Femur (tissue), 1 donor: Measurements from ENCODE around the gene KIF16B.
"Not testable (repeated sequence)": the region's sequence is repeated elsewhere in the genome, so short reads cannot be mapped to it uniquely, and the experiment has no call there.

Source experiments
- DNase-seq: peaks from one replicate; pipeline ENCODE4 v3.0.0-alpha.2; 2017

Gene KIF16B

GRCh38 chr20:16573001-16573965, at the start of gene KIF16B:
Gene KIF16B, minus strand, starts transcription at chr20:16573448. Its CDS starts 173 bp downstream, at chr20:16573275.
- peak; percentile 96 for DNase-seq

GRCh38 chr20:16622501-16622900, 49.3 kb upstream of the KIF16B start:
- DNase-seq = no peak

- no peak for DNase-seq
Measured at GRCh38 chr20:16621435-16622141, 48.3 kb upstream of the KIF16B start.

GRCh38 chr20:16620961-16621360, 47.7 kb upstream of the KIF16B start:
- DNase-seq = no peak

- DNase-seq = no peak
Measured at GRCh38 chr20:16619953-16620352, 46.7 kb upstream of the KIF16B start.

- DNase-seq = no peak
Measured at GRCh38 chr20:16617056-16617455, 43.8 kb upstream of the KIF16B start.

- no peak for DNase-seq
Measured at GRCh38 chr20:16616317-16616716, 43.1 kb upstream of the KIF16B start.

GRCh38 chr20:16615199-16615598, 42.0 kb upstream of the KIF16B start:
- peak; percentile 65 for DNase-seq

- no peak for DNase-seq
Measured at GRCh38 chr20:16613954-16614353, 40.7 kb upstream of the KIF16B start.

GRCh38 chr20:16612706-16613105, 39.5 kb upstream of the KIF16B start:
- DNase-seq = no peak

GRCh38 chr20:16611817-16612216, 38.6 kb upstream of the KIF16B start:
- no peak for DNase-seq

- DNase-seq = no peak
Measured at GRCh38 chr20:16609066-16609465, 35.8 kb upstream of the KIF16B start.

- no peak for DNase-seq
Measured at GRCh38 chr20:16608277-16608650, 35.0 kb upstream of the KIF16B start.

- peak; percentile 26 for DNase-seq
Measured at GRCh38 chr20:16607364-16608276, 34.4 kb upstream of the KIF16B start.

GRCh38 chr20:16606468-16607070, 33.3 kb upstream of the KIF16B start:
- no peak for DNase-seq

- peak; percentile 43 for DNase-seq
Measured at GRCh38 chr20:16601047-16601446, 27.8 kb upstream of the KIF16B start.

GRCh38 chr20:16599257-16599656, 26.0 kb upstream of the KIF16B start:
- DNase-seq = no peak

- no peak for DNase-seq
Measured at GRCh38 chr20:16596991-16597390, 23.7 kb upstream of the KIF16B start.

GRCh38 chr20:16596404-16596803, 23.2 kb upstream of the KIF16B start:
- not testable (repeated sequence) for DNase-seq

GRCh38 chr20:16595376-16595775, 22.1 kb upstream of the KIF16B start:
- no peak for DNase-seq

GRCh38 chr20:16590041-16590633, 16.9 kb upstream of the KIF16B start:
- DNase-seq = no peak

GRCh38 chr20:16589623-16590022, 16.4 kb upstream of the KIF16B start:
- no peak for DNase-seq
